Measurements from ENCODE around the gene RGSL1.

DNA sequence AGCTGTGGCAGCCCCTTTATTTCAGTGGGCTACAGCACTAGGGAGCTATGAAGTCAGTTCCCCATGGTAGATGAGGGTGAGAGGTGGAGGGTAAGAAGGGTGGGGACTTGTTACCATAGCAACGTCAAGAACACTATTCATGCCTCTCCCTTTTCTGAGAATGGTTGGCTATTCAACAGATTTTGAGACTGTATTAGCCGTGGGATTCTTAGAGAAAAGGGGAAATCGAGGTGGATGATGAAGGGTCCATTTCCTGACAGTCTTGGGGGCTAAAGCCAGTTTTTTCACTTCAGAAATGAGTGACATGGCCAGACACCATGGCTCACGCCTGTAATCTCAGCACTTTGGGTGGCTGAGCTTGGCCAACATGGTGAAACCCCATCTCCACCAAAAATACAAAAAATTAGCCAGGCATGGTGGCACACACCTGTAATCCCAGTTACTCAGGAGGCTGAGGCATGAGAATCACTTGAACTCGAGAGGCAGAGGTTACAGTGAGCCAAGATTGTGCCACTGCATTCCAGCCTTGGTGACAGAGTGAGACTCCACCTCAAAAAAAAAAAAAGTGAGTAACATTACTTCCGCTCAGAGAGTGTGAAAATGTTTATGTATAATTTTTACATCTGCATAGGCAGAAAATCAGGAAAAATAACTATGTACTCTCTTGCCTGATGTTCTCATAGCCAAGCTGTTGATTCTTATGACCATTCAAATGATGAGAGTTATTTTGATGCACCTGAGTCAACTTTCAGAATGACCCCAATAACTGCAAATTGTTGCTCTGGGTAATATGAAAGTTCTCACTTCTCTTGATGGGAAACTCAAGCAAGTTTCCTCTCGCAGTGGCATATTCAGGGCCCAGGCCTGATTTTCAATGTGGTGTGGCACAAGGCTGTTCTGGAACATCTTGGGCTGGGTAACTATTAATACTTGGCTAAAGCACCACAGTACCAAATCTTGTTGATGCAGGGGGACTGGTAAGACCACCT is 23.2 kb upstream of the RGSL1 start:
- TF ChIP-seq ZNF324 (CRISPR knock-in tag; IDR thresholded peaks at IDR 0.05) = no peak
- no peak for TF ChIP-seq JUNB (CRISPR knock-in tag; conservative IDR thresholded peaks at IDR 0.05)
- TF ChIP-seq TCFL5 (CRISPR knock-in tag; conservative IDR thresholded peaks at IDR 0.05) = no peak
- TF ChIP-seq FOXJ3 (CRISPR knock-in tag; IDR thresholded peaks at IDR 0.05) = no peak
- no peak for TF ChIP-seq EP300 (IDR thresholded peaks at IDR 0.05; ENCODE audit: low read length)
- no peak for TF ChIP-seq LEF1 (IDR thresholded peaks at IDR 0.05)
- no peak for TF ChIP-seq NRF1 (conservative IDR thresholded peaks at IDR 0.05 in 1 of 2, IDR thresholded peaks at IDR 0.05 in 1 of 2)
- TF ChIP-seq, protein P1, sequence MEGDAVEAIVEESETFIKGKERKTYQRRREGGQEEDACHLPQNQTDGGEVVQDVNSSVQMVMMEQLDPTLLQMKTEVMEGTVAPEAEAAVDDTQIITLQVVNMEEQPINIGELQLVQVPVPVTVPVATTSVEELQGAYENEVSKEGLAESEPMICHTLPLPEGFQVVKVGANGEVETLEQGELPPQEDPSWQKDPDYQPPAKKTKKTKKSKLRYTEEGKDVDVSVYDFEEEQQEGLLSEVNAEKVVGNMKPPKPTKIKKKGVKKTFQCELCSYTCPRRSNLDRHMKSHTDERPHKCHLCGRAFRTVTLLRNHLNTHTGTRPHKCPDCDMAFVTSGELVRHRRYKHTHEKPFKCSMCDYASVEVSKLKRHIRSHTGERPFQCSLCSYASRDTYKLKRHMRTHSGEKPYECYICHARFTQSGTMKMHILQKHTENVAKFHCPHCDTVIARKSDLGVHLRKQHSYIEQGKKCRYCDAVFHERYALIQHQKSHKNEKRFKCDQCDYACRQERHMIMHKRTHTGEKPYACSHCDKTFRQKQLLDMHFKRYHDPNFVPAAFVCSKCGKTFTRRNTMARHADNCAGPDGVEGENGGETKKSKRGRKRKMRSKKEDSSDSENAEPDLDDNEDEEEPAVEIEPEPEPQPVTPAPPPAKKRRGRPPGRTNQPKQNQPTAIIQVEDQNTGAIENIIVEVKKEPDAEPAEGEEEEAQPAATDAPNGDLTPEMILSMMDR (IDR thresholded peaks at IDR 0.05 in 2 of 3, conservative IDR thresholded peaks at IDR 0.05 in 1 of 3; ENCODE audit: insufficient read depth in 2 of 3, low read depth in 1 of 3, low read length in 3 of 3) = no peak
- TF ChIP-seq, protein P2, sequence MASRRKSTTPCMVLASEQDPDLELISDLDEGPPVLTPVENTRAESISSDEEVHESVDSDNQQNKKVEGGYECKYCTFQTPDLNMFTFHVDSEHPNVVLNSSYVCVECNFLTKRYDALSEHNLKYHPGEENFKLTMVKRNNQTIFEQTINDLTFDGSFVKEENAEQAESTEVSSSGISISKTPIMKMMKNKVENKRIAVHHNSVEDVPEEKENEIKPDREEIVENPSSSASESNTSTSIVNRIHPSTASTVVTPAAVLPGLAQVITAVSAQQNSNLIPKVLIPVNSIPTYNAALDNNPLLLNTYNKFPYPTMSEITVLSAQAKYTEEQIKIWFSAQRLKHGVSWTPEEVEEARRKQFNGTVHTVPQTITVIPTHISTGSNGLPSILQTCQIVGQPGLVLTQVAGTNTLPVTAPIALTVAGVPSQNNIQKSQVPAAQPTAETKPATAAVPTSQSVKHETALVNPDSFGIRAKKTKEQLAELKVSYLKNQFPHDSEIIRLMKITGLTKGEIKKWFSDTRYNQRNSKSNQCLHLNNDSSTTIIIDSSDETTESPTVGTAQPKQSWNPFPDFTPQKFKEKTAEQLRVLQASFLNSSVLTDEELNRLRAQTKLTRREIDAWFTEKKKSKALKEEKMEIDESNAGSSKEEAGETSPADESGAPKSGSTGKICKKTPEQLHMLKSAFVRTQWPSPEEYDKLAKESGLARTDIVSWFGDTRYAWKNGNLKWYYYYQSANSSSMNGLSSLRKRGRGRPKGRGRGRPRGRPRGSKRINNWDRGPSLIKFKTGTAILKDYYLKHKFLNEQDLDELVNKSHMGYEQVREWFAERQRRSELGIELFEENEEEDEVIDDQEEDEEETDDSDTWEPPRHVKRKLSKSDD (conservative IDR thresholded peaks at IDR 0.05; ENCODE audit: low read length) = no peak
- TF ChIP-seq SP1 (CRISPR knock-in tag; IDR thresholded peaks at IDR 0.05) = no peak
- TF ChIP-seq MYNN (IDR thresholded peaks at IDR 0.05) = no peak
- TF ChIP-seq MYNN (CRISPR knock-in tag; IDR thresholded peaks at IDR 0.05) = no peak
- TF ChIP-seq ASH1L (IDR thresholded peaks at IDR 0.05; ENCODE audit: borderline replicate concordance, low read depth, partially characterized antibody) = no peak
- no peak for TF ChIP-seq BMI1 (IDR thresholded peaks at IDR 0.05; ENCODE audit: low read length)
- TF ChIP-seq CBX2 (IDR thresholded peaks at IDR 0.05; ENCODE audit: insufficient read depth, low read length, poor library complexity, severe bottlenecking) = no peak
